HepG2 (cell line): Measurements from ENCODE around the gene RNLS. TPM values are rescaled to one million over a fixed set of nuclear protein-coding genes. Genes with fewer than 3 reads are reported as not detected.

Experiments
- ATAC-seq: fragments of 200-7000 bp; cut with Tn5 transposase; 3 replicates; pipeline ENCODE4 v1.9.1; 2020; ENCODE audit warnings: mild to moderate bottlenecking, moderate library complexity
- BruUV-seq: library from RNA; stranded (reverse); fragments of 400-500 nt; replicated peaks from 2 replicates; lab custom pipeline; 2021; lab: Mats Ljungman, UMichigan
- CTCF ChIA-PET: fragments of 300-600 bp; formaldehyde crosslinking; extraction: SDS; loops from one replicate; lab custom pipeline; 2021; ENCODE audit warnings: low total read pairs, inconsistent platforms, low intra/inter-chr PET ratio; lab: Yijun Ruan, JAX
- POLR2A ChIA-PET: fragments of 350-600 bp; sonication (Branson Sonifier 250); formaldehyde crosslinking; loops from one replicate; lab custom pipeline; 2020; ENCODE audit warnings: antibody characterized with exemption, inconsistent platforms; lab: Yijun Ruan, JAX
- DNase-seq: peaks from one replicate; pipeline ENCODE4 v3.0.0-alpha.2; 2015; ENCODE audit warnings: low spot score
- FAIRE-seq: peaks from 3 replicates; lab custom pipeline; 2011; peaks lifted over from hg19 to GRCh38; lab: Jason Lieb, UNC
- H2AFZ ChIP-seq: one replicate; pipeline ENCODE4 v1.6.1; 2011; ENCODE audit warnings: low read length, inconsistent platforms
- H3K27ac ChIP-seq: fragments of 300-600 bp; 3 replicates; pipeline ENCODE4 v1.8.0; 2011; ENCODE audit warnings: mixed run types, mild to moderate bottlenecking, mixed read lengths, low read length, inconsistent platforms; ENCODE audit not compliant: insufficient read depth; ENCODE audit errors: extremely low read length
- H3K27me3 ChIP-seq, 2 experiments: fragments of 200-600 bp in 1 of 2; 2 replicates in 1 of 2; 3 replicates in 1 of 2; pipeline versions ENCODE4 v1.6.0 to v1.8.0; 2011; ENCODE audit warnings: low read length in 2 of 2, mild to moderate bottlenecking in 2 of 2, moderate library complexity in 2 of 2, inconsistent platforms in 1 of 2; ENCODE audit not compliant: insufficient read depth in 2 of 2, control insufficient read depth in 1 of 2
- H3K36me3 ChIP-seq, 2 experiments: fragments of 200-600 bp in 1 of 2; replicated peaks in 1 of 2; 2 replicates in 1 of 2; 3 replicates in 1 of 2; pipeline versions ENCODE4 v1.5.1 to v1.8.0; 2011; ENCODE audit warnings: low read length in 2 of 2, inconsistent platforms in 1 of 2; ENCODE audit not compliant: insufficient read depth in 2 of 2, control insufficient read depth in 1 of 2
- H3K4me1 ChIP-seq: 2 replicates; pipeline ENCODE4 v1.5.1; 2012; ENCODE audit warnings: low read length, inconsistent platforms; ENCODE audit not compliant: insufficient read depth
- H3K4me2 ChIP-seq: 2 replicates; pipeline ENCODE4 v1.6.0; 2011; ENCODE audit warnings: low read depth, low read length, inconsistent platforms
- H3K4me3 ChIP-seq, 3 experiments: fragments of 200-600 bp in 1 of 3; sonication (generic), shearing (Covaris generic) in 1 of 3; replicated peaks in 1 of 3; 2 replicates each; pipeline ENCODE4 v1.5.1; 2011 to 2016; ENCODE audit warnings: low read length in 3 of 3, inconsistent platforms in 2 of 3, low read depth in 2 of 3, mild to moderate bottlenecking in 2 of 3, control low read depth in 1 of 3, mixed read lengths in 1 of 3; ENCODE audit not compliant: insufficient read depth in 1 of 3
- H3K79me2 ChIP-seq: one replicate; pipeline ENCODE4 v1.6.1; 2011; ENCODE audit warnings: low read length, inconsistent platforms; ENCODE audit not compliant: insufficient read depth
- H3K9ac ChIP-seq: 2 replicates; pipeline ENCODE4 v1.6.0; 2011; ENCODE audit warnings: mild to moderate bottlenecking, low read depth, low read length, inconsistent platforms; ENCODE audit not compliant: insufficient read depth
- H3K9me3 ChIP-seq: 2 replicates; pipeline ENCODE4 v1.5.1; 2012; ENCODE audit warnings: mild to moderate bottlenecking, low read length
- H4K20me1 ChIP-seq: 2 replicates; pipeline ENCODE4 v1.6.0; 2011; ENCODE audit warnings: inconsistent platforms, mild to moderate bottlenecking, low read length, moderate library complexity; ENCODE audit not compliant: insufficient read depth
- FOXA3 ChIP-seq: IDR thresholded peaks from 2 replicates; pipeline ENCODE4 v1.6.1; 2016; ENCODE audit warnings: missing genetic modification reagents, missing compliant biosample characterization
- FOXO1 ChIP-seq: sonication (generic); formaldehyde crosslinking; IDR thresholded peaks from 2 replicates; pipeline ENCODE4 v1.4.0; 2020; ENCODE audit warnings: missing genetic modification reagents
- TMF1 ChIP-seq: sonication (generic); formaldehyde crosslinking; IDR thresholded peaks from 2 replicates; pipeline ENCODE4 v1.8.1; 2022; ENCODE audit warnings: low read depth, missing genetic modification reagents
- WGBS: methylation state at CpG from one replicate; pipeline ENCODE4 v1.1.6; 2017; ENCODE audit warnings: low lambda C conversion rate; 5-methylcytosine and 5-hydroxymethylcytosine counted together
- in situ Hi-C: cut with HindIII; loops from 2 replicates; pipeline ENCODE4 v1.10.0; 2017; ENCODE audit warnings: low pct_unique_long_range_greater_than_20kb; ENCODE audit not compliant: extremely low pct_ligation_motif_present
- intact Hi-C: fragments of 100-400 bp; cut with micrococcal nuclease; formaldehyde crosslinking; loops from one replicate; pipeline ENCODE4 v1.10.0; 2022; ENCODE audit not compliant: unreplicated experiment
- polyA plus RNA-seq, 8 experiments: library from polyadenylated mRNA; depleted of rRNA in 3 of 8; stranded (reverse) in 7 of 8; unstranded in 1 of 8; fragments of >200 nt; fragmentation: Illumina TruSeq in 4 of 8; extraction: Trizol in 4 of 8; gene quantifications; 2 replicates each; pipeline versions ENCODE4 v1.2.1 to v1.2.3, GENCODE V29; 2011 to 2016; ENCODE audit warnings: low read depth in 4 of 8, missing spikeins in 1 of 8, mixed read lengths in 1 of 8; ENCODE audit not compliant: insufficient read depth in 1 of 8
- total RNA-seq, 5 experiments: library from RNA; depleted of rRNA; stranded (reverse); fragments of >200 nt; fragmentation: Illumina TruSeq; extraction: Trizol; gene quantifications; 2 replicates each; pipeline ENCODE4 v1.2.3, GENCODE V29; 2016; ENCODE audit warnings: low read depth in 1 of 5
- TF ChIP-seq, protein P1 (sequence below): sonication (generic); formaldehyde crosslinking; IDR thresholded peaks from 2 replicates; pipeline ENCODE4 v1.9.0; 2021; ENCODE audit warnings: missing genetic modification reagents, borderline replicate concordance
- TF ChIP-seq, protein P2 (sequence below): IDR thresholded peaks from 2 replicates; pipeline ENCODE4 v1.6.1; 2016; ENCODE audit warnings: low read depth, control low read depth

The RNLS gene
- total and polyA plus RNA-seq, 2 of the 13 experiments (the other 11 are each of a cell fraction or from before 2014, with no cell fraction given): not detected

DNA sequence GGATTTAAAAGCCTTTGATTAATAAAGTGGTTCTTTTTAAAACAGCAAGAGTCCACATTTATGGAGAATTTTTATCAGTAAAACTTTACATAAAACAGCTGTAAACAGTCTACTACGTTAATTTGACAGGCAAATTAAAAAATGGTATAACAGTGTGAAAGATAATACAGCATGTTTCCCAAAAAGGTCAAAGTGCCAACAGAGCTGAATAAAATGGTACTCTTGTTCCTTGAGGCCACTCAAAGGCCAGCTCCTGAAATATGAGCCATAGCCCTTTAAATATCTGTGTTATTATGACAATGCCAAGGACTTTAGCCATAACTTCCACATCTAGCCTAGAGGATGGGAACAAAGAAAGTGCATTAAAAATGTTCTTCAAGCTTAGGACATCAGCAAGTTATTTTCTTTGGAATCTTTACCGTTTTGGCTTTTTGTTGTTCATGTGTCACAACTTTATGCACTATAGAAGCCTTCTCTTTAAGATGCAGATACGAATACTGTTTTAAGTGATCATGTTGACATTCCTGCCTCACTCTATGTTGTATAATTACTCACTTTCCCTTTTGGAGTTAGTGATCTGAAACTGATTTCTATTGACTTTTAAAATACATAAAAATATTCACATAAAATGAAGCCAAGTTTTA lies 165.6 kb downstream of the RNLS start (continued):
- TF ChIP-seq, protein P1, sequence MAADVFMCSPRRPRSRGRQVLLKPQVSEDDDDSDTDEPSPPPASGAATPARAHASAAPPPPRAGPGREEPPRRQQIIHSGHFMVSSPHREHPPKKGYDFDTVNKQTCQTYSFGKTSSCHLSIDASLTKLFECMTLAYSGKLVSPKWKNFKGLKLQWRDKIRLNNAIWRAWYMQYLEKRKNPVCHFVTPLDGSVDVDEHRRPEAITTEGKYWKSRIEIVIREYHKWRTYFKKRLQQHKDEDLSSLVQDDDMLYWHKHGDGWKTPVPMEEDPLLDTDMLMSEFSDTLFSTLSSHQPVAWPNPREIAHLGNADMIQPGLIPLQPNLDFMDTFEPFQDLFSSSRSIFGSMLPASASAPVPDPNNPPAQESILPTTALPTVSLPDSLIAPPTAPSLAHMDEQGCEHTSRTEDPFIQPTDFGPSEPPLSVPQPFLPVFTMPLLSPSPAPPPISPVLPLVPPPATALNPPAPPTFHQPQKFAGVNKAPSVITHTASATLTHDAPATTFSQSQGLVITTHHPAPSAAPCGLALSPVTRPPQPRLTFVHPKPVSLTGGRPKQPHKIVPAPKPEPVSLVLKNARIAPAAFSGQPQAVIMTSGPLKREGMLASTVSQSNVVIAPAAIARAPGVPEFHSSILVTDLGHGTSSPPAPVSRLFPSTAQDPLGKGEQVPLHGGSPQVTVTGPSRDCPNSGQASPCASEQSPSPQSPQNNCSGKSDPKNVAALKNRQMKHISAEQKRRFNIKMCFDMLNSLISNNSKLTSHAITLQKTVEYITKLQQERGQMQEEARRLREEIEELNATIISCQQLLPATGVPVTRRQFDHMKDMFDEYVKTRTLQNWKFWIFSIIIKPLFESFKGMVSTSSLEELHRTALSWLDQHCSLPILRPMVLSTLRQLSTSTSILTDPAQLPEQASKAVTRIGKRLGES (CRISPR knock-in tag): no peak
- no peak for TF ChIP-seq FOXO1
- no peak for TF ChIP-seq TMF1 (CRISPR knock-in tag)

DNA sequence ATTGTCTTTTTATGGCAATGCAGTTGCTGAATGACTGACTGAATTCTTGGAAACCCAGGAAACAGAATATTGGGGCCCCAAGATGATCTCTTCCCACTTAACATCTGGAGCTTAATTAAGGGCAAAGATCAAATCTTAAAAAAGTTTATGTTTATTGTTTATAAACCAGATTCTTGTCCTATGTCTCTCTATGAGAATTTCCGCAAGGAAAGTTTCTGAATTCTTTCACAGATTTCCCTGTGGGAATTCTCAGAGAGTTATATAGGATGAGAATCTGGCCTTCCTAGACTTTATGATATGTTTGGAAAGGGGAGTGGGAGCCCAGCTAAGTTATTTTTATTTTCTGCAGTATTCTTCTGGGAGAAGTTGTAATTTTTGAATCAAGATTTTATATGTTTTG lies 166.3 kb downstream of the RNLS start:
- H3K4me3 ChIP-seq: no peak overlapping the region
- H3K27me3 ChIP-seq: no peaks in the 10 kb centered on the region
- no peak overlapping the region for H3K4me2 ChIP-seq
- TF ChIP-seq FOXA3 (CRISPR knock-in tag): no peak
- TF ChIP-seq, protein P2, sequence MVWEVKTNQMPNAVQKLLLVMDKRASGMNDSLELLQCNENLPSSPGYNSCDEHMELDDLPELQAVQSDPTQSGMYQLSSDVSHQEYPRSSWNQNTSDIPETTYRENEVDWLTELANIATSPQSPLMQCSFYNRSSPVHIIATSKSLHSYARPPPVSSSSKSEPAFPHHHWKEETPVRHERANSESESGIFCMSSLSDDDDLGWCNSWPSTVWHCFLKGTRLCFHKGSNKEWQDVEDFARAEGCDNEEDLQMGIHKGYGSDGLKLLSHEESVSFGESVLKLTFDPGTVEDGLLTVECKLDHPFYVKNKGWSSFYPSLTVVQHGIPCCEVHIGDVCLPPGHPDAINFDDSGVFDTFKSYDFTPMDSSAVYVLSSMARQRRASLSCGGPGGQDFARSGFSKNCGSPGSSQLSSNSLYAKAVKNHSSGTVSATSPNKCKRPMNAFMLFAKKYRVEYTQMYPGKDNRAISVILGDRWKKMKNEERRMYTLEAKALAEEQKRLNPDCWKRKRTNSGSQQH (CRISPR knock-in tag): no peak
- no peak overlapping the region for H3K9ac ChIP-seq
- no peak for DNase-seq
- H4K20me1 ChIP-seq: no peaks in the 10 kb centered on the region
- intact Hi-C loops: no loop called here
- H3K27ac ChIP-seq: no peak overlapping the region
- in situ Hi-C loops: no loop called here
- no TSS peak for BruUV-seq
- no peak for FAIRE-seq
- H3K4me1 ChIP-seq: no peaks in the 10 kb centered on the region
- CTCF ChIA-PET: no interaction called here
- POLR2A ChIA-PET: no interaction called here
- no peaks in the 10 kb centered on the region for H3K36me3 ChIP-seq
- ATAC-seq: no peak
- no peaks in the 10 kb centered on the region for H3K9me3 ChIP-seq
- 93% methylated on average over 1 of the region's 1 CpG for WGBS
- no peaks in the 10 kb centered on the region for H3K79me2 ChIP-seq
- no peak overlapping the region for H2AFZ ChIP-seq
